Lower leg skin (tissue), 4 donors: ENCODE measurements around the gene PSRC1. TPM values are rescaled to one million over a fixed set of nuclear protein-coding genes. Genes with fewer than 3 reads are reported as not detected.

Experiments used
- DNase-seq, 2 donors: peaks; one replicate each; pipeline ENCODE4 v3.0.0-alpha.2; 2019; ENCODE audit warnings: low spot score in 2 of 2
- H3K4me3 ChIP-seq: fragments of 200-600 bp; sonication (generic); 2 replicates; pipeline ENCODE4 v1.5.1; 2017; ENCODE audit warnings: mild to moderate bottlenecking, low read depth; ENCODE audit not compliant: poor library complexity, severe bottlenecking
- CTCF ChIP-seq, 3 donors: fragments of 450-650 bp; IDR thresholded peaks; one replicate each; pipeline ENCODE4 v1.5.1; 2016; ENCODE audit warnings: antibody characterized with exemption in 3 of 3, mild to moderate bottlenecking in 3 of 3, moderate library complexity in 2 of 3
- POLR2A ChIP-seq, 2 donors: fragments of 450-650 bp; IDR thresholded peaks; one replicate each; pipeline ENCODE4 v1.6.1; 2016 to 2017; ENCODE audit warnings: antibody characterized with exemption in 2 of 2, mild to moderate bottlenecking in 1 of 2, moderate library complexity in 1 of 2
- WGBS, 2 donors: methylation state at CpG; one replicate each; pipeline ENCODE4 v1.1.5; 2018; 5-methylcytosine and 5-hydroxymethylcytosine counted together
- intact Hi-C: fragments of 100-400 bp; cut with DNase I; formaldehyde crosslinking; loops from one replicate; pipeline ENCODE4 v1.15.0; 2023; ENCODE audit warnings: low total_unique reads
- total RNA-seq, 4 donors: library from RNA; depleted of rRNA; stranded (reverse); fragments of >200 nt; gene quantifications; one replicate each; pipeline ENCODE4 v1.1.0, GENCODE V29; 2016

The PSRC1 gene
- total RNA-seq, 4 donors from 2014 or later = 2.8 to 6.9 (median 5.3) TPM

GRCh38 chr1:109275706-109276345, 7.1 kb downstream of the PSRC1 start:
- intact Hi-C loops = loop anchor here (5.0 kb wide), 1 partner anchor 126 kb away; no protein-coding TSS in a partner anchor
- H3K4me3 ChIP-seq = no peak overlapping the region

GRCh38 chr1:109274533-109275476, 8.1 kb downstream of the PSRC1 start:
- 33 to 53% methylated on average over 17 to 24 of the region's 24 CpGs for WGBS, 2 donors
- peak in 1 of 2 donors; percentile 83 for DNase-seq
- no peak overlapping the region for H3K4me3 ChIP-seq
- no peak for TF ChIP-seq POLR2A (IDR thresholded peaks at IDR 0.05)
- TF ChIP-seq CTCF (IDR thresholded peaks at IDR 0.05) = no peak
- intact Hi-C loops = loop anchor here (5.0 kb wide), 1 partner anchor 127 kb away; no protein-coding TSS in a partner anchor

More at GRCh38 chr1:109275706-109276345, 7.1 kb downstream of the PSRC1 start:
- no peak for DNase-seq
- 62 to 63% methylated on average over 9 of the region's 9 CpGs for WGBS, 2 donors
- no peak for TF ChIP-seq POLR2A (IDR thresholded peaks at IDR 0.05)
- no peak for TF ChIP-seq CTCF (IDR thresholded peaks at IDR 0.05)

- intact Hi-C loops = no loop called here
- no peak overlapping the region for H3K4me3 ChIP-seq
- DNase-seq = no peak
- TF ChIP-seq CTCF (IDR thresholded peaks at IDR 0.05) (no peak), POLR2A (IDR thresholded peaks at IDR 0.05) (no peak)
- WGBS, 2 donors = 70 to 73% methylated on average over 29 to 30 of the region's 30 CpGs
Observed at GRCh38 chr1:109273570-109274288, 9.2 kb downstream of the PSRC1 start.

- no peak for DNase-seq
- WGBS, 2 donors = 61 to 76% methylated on average over 14 to 16 of the region's 16 CpGs
Observed at GRCh38 chr1:109272831-109273547, 10.0 kb downstream of the PSRC1 start.

More at GRCh38 chr1:109272831-109273547, 10.0 kb downstream of the PSRC1 start:
- TF ChIP-seq POLR2A (IDR thresholded peaks at IDR 0.05) (no peak), CTCF (IDR thresholded peaks at IDR 0.05) (no peak)
- H3K4me3 ChIP-seq = no peak overlapping the region
- intact Hi-C loops = no loop called here
